H4 (cell line): ENCODE measurements around the gene MACF1. TPM values are rescaled to one million over a fixed set of nuclear protein-coding genes. Genes with fewer than 3 reads are reported as not detected.
"Not testable (repeated sequence)": the region's sequence is repeated elsewhere in the genome, so short reads cannot be mapped to it uniquely, and the experiment has no call there.

Experiments used
- DNase-seq: peaks from one replicate; pipeline ENCODE4 v3.0.0-alpha.2; 2015; ENCODE audit warnings: low spot score
- total RNA-seq: library from RNA; depleted of rRNA; stranded (reverse); fragments of >200 nt; shearing (Covaris generic); gene quantifications from 2 replicates; pipeline ENCODE4 v1.2.3, GENCODE V29; 2014

Gene MACF1
- total RNA-seq, 1 experiment from 2014 or later: 38.6 TPM

DNA sequence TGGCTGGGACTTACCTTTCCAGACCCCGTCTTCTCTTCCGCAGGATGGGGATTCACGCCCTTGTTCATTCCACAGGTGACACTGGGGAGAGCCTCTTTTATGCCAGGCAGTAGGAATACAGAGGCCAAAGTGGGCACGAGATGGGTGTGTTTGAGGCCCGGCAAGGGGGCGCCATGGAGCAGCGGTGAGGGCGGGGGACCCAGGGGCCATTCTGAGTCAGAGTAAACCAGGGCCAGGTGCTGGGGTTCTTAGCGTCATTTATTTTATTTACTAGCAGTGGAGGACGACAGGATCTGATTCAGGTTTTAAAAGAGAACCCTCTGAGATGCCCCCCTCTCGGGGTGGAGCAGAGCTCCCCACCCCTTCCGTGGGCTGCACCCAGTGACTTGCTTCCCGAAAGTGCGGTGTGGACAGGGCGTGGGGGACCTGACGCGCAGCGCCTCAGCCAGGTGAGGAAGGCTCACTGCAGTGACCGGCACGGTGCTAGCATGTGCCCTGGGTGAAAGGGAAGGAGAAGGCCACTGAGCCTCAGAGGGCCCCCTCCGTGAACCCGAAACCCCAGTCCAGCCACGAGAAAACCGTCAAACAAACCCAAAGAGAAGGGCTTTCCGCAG, 307.8 kb downstream of the MACF1 start:
- not testable (repeated sequence) for DNase-seq

DNA sequence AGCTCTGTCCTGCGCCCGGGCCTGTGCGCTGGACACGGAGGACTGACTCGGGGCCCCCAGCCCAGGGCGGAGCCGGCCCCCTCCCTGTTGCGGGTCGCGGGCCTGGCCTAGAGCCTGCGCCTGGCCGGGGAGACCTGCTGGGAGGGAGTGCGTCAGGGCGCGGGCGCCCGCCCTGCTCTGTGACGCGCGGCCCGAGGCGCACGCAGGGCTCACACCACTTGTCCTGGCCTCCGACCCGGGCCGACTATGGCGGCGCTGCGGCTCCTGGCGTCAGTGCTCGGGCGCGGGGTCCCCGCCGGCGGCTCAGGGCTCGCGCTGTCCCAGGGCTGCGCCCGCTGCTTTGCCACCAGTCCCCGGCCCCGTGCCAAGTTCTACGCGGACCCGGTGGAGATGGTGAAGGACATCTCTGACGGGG, 310.2 kb downstream of the MACF1 start:
- DNase-seq: not testable (repeated sequence)

DNA sequence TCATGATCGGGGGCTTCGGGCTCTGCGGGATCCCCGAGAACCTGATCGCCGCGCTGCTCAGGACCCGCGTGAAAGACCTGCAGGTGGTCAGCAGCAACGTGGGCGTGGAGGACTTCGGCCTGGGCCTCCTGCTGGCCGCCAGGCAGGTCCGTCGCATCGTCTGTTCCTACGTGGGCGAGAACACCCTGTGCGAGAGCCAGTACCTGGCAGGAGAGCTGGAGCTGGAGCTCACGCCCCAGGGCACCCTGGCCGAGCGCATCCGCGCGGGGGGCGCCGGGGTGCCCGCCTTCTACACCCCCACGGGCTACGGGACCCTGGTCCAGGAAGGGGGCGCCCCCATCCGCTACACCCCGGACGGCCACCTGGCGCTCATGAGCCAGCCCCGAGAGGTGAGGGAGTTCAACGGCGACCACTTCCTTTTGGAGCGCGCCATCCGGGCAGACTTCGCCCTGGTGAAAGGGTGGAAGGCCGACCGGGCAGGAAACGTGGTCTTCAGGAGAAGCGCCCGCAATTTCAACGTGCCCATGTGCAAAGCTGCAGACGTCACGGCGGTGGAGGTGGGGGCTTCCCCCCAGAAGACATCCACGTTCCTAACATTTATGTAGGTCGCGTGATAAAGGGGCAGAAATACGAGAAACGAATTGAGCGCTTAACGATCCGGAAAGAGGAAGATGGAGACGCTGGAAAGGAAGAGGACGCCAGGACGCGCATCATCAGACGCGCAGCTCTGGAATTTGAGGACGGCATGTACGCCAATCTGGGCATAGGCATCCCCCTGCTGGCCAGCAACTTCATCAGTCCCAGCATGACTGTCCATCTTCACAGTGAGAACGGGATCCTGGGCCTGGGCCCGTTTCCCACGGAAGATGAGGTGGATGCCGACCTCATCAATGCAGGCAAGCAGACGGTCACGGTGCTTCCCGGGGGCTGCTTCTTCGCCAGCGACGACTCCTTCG, 310.9 kb downstream of the MACF1 start:
- DNase-seq: not testable (repeated sequence)

DNA sequence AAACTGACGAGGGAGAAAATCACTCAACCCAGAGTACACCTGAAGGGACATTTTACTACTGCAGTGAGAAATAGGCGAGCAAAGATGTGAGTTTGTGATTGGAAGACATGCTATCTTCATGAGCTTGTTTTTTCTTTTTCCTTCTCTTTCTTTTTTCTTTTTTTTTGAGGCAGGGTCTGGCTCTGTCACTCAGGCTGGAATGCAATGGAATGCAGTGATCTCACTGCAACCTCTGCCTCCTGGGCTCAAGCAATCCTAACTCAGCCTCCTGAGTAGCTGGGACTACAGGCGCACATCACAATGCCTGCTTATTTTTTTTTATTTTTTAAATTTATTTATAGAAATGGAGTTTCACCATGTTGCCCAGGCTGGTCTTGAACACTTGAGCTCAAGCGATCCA, 312.3 kb downstream of the MACF1 start:
- not testable (repeated sequence) for DNase-seq

DNA sequence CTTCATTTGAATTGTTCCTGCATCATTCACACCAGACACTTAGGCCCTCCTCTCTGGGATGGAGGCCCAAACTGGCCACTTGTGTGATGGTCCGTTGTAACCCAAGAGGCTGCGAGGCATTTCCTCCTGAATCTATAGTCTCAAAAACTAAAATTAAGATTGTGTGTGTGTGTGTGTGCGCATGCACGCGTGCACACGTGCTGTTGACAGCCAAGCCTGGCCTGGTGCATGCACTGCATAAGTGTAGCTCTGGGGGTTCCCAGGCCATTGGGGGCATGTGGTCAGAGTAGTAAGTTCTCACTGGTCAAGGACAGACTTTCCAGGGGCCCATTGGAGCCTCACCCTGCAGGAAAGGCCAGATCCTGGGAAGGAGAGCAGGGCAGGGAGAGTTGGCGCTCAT, 313.4 kb downstream of the MACF1 start:
- DNase-seq: not testable (repeated sequence)

DNA sequence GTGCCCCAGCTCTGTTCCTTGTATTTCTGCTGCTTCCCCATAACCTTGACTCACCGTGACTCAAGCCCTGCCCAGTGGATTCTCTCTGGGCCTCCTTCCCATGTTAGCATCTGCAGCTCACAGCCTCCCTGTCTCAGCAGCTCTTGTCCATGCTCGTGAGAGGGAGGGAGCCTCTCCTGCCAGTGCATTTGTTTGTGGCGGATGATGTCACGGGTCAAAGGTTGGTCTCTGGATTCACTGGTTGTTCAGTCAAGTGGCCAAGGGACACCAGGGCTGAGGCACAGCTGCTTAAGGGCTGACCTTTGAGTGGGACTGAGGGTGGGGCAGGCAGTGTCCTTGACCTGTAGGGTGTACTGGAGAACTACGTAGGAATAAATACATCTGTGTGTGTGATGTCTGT, 314.9 kb downstream of the MACF1 start:
- DNase-seq: not testable (repeated sequence)

DNA sequence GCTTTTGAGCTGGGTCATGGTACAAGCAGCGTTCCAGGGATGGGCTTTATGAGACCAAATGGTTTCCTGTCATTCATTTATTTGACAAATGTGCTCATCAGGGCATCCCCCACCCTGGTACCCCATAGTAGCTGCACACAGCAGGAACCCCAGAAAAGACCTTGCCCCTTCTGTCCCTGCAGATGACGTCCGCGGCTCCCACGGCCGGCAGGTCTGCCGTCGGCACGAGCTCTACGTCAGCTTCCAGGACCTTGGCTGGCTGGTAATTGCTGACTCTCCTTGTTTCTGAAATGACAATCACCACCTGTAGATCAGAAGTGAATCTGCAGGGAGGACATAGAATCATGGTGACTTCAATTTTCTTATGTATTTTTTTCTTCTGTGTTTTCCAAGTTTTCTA, 317.7 kb downstream of the MACF1 start:
- not testable (repeated sequence) for DNase-seq

DNA sequence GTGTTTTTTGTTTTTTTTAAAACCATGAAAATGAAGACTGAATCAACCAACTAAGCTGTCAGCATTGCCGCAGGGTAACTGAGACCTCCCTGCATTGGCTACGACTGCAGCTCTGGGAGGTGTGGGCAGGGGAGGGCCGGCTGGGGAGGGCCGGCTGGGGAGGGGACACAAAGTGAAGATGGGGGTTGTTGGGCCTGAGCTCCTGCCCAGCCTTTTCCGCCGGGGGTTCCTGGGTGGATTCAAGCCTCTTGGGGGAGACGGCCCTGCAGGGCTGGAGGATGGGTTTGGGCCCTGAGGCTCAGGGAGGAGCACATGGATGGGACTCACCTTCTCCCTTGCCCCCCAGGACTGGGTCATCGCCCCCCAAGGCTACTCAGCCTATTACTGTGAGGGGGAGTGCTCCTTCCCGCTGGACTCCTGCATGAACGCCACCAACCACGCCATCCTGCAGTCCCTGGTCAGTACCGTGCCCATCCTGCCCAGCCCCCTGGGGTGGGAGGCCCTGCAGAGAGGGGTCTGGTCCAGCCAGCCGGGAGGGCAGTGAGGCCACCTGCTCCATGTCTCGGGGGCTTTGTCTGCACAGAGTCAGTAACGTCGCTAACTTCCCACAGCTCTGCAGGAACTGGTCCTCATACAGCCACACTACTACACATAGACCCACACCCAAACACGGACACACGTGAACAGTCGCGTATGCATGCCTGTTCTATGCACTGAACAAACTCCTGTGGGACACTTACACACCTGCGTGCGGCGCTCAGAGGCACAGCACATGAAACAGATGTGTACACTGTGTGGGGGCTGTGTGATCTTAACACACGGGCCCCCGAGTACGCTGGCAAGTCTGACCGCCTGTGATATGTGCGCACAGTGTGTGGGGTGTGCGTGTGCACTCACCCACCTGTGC, 318.4 kb downstream of the MACF1 start:
- no peak for DNase-seq

DNA sequence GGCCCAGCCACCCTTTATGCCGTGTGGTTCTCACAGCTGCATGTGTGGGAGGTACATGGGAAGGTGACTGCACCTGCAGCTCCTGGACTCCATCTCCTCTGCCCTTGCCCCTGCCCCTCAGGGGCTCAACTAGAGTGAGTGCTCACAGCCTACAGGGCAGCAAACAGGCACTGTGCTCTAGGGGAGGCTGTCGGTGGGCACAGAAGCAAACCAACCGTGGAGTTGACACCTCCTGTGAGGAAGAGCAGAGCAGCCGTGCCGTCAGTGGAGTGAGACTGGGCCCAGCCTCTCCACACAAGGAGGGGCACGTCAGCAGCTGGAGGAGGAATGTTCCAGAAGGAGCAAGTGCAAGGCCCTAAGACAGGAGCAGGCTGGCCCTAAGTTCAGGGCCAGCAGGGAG, 319.7 kb downstream of the MACF1 start:
- DNase-seq: no peak

DNA sequence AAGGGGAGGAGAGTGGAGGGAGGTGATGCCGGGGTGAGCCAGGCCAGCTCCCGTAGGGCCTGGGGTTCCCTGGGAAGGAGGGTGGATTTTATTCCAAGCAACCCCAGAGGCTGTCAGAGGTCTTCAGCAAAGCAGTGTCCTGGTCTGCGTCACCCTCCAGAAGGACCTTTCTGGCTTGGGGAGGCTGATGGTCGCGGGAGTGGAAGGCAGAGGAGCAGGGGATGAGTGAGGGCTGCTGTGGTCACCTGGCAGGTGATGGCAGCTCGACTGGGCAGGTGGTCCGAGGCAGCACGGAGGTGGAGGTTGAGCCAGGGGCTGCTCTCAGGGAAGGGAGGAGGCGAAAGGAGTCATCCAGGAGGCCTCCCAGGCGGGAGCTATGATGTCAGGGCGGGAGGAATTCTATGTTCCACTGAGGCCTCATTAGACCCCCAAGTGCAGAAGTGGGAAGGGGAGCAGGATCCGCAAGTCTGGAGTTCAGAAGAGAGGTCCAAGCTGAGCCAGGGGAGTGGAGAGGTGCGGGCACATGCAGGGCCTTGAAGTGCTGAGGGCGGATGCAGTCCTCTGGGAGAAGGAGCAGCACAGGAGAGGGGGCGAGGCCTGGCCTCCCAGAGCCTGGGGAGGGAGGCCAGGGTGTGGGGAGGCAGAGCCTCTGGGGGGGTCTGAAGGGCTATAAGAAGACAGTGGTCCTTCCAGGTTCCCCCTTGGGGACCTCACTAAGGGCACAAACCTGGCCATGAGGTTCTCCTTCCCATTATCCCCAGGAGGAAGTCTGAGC, 320.3 kb downstream of the MACF1 start:
- no peak for DNase-seq

DNA sequence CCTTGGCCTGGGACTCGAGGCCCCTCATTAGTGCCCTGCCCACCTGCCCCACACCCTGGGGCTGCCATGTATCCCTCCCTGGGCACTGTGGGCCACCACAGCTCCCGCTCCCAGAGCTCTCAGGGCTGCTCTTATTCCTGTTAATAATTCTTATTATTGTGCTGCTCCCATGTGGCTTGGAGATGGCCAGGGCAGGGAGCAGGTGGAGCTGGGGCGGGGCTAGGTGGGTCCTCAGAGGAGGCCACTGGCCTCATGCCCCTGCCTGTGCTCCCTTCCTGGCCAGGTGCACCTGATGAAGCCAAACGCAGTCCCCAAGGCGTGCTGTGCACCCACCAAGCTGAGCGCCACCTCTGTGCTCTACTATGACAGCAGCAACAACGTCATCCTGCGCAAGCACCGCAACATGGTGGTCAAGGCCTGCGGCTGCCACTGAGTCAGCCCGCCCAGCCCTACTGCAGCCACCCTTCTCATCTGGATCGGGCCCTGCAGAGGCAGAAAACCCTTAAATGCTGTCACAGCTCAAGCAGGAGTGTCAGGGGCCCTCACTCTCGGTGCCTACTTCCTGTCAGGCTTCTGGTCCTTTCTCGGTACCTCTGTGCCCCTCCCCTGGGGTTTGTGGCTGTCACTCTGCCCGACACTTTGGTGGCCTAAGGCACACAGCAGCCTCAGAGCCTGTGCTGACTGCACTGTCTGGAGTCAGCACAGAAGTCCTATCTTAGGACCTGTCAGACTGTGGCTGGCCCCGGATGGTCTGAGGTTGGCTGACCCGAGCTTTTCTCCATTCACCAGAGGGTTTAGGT, 321.1 kb downstream of the MACF1 start:
- no peak for DNase-seq

DNA sequence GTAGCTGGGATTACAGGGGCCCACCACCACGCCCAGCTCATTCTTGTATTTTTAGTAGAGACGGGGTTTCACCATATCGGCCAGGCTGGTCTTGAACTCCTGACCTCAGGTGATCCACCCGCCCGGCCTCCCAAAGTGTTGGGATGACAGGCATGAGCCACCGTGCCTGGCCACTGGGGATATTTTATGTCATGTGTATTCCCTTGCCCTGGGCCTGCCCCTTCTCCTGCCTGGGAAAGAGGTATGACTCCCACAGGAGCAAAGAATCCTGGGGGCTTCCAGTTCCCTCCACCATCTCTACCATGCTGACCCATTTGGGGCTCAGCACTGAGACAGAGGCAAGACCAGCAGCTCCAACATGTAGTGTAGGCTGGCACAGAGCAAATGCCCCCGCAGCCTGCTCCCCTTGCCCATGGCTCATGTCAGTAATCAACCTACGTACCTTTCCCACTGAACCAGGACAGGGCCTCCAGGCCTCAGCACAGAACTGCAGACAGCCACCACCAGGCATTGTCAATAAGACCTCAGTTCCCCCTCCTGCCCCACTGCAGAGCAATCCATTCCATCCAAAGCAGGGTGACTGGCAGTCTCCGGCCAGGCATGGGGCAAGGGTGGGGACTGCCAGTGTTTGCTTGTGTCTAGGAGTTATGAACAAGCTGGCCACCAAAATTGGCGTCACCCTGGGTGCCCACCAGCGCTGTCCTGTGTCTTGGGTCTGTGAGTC, 322.1 kb downstream of the MACF1 start:
- DNase-seq: no peak

DNA sequence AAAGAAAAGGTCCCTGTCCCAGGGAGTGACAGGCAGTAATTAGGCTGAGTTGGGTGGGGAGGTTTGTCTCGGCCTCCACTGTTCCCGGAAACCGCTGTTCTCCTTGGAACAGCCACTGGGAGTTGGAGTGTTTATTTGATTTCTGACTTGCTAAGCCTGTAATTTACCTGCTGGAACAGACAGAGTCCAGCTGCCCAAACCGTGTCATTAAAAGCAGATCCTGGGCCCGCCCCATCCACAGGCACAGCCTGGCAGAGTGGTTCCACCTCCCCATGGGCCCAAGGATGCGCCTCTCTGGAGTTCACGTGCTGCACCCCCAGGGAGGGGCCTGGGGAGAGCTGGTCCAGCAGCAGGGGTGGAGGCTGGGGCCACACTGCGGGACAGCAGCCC, 322.7 kb downstream of the MACF1 start:
- not testable (repeated sequence) for DNase-seq

DNA sequence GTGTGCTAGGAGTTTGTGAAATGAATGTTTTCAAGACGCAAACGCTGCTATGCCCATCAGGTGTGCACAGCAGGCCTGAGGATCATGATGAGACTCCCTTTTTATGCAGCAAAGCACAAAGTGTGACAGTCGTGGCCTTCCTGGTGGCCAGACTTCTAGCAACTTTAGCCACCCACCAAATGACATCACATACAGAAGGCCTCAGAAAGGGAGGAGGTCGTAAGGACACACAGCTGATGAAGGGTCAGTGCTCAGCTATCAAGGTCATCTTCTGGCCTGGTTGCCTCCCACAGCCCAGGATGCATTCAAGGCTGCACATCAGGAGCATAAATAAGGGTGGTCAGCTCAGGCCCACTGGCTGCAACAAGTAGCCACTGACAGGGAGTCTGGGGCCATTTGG, 323.6 kb downstream of the MACF1 start:
- no peak for DNase-seq

DNA sequence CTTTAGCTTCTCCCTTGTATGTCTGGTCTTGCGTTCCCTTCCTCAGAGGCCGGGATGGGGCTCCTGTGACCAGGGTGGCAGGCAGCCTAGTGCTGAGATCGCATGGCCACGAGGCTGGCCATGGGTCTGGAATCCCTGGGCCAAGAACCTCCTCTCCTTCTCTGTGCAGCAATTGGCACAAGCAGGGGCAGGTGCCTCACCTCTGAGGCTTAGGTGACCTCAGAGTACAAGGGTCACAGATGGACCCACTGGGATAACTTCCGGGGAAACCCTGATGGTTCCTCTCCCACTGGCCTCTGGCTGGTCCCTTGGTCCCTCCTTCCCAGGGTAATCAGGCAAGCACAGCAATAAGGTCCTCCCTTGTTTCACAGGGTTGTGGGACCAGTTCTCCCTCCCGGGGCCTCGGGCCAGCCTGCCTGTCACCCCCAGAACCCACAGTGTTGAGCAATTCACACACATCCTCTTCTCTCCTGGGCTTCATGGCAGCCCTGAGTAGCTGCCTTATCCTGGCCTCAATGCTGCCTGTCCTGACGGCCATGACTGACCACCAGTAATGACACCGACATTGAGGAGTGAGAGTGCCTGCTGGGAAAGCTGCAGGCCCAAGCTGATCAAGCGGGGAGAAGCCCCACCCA, 325.5 kb downstream of the MACF1 start:
- DNase-seq: no peak

DNA sequence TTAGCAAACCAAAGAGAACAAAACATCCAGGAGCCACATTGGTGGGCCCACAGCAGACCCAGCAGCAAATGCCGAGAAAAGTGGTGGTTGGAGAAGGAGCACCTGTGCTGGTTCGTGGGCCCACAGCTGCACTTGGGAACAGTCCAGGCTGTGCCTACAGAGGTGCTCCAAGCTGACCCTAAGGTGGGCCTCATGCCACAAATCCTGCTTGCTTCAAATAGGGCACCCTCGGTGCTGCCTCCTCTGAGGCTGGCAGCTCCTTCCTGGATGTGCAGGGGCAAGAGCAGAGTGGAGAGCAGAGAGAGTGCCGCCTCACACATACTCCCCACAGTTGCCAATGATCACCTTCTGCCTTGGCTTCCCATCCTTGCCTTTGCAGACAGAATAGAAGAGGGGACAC, 327.0 kb downstream of the MACF1 start:
- DNase-seq: no peak

DNA sequence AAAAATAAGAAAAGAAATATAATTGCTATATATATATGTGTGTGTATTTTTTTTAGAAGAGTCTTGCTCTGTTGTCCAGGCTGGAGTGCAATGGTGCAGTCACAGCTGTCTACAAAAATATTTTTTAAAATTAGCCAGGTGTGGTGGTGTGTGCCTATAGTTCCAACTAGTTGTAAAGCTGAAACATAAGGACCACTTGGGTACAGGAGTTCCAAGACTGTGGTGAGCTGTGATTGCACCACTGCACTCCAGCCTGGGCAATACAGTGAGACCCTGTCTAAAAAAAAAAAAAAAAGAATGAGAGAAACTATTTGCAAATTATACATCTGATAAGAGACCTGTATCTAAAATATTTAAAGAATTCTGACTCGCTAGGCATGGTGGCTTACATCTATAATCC, 328.9 kb downstream of the MACF1 start:
- no peak for DNase-seq
